GM11168 (cell line): ENCODE results near the gene GNA12.

ENCODE experiments used
- in situ Hi-C: fragments of 300-500 bp; cut with MboI; formaldehyde crosslinking; loops from one replicate; pipeline ENCODE4 v1.12.0; 2022; ENCODE audit warnings: low sequenced_read_pairs; ENCODE audit not compliant: unreplicated experiment

GNA12 gene

DNA sequence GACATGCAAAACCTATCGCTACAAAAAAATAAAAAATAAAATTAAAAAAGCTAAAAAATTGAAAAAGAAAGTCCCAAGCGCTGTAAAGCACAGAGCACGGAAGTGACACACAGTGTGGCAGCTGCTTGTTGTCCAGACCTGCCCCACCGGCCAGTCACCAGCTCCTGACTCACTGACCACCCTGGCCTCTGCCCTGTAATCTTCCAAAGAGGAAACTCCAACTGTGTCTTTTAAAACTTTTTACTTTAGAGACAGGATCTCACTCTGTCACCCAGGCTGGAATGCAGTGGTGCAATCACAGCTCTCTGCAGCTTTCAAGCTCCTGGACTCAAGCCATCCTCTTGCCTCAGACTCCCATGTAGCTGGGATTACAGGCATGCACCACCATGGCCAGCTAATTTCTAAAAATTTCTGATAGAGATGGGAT, 23.6 kb downstream of the GNA12 start:
- in situ Hi-C loops = no loop called here

DNA sequence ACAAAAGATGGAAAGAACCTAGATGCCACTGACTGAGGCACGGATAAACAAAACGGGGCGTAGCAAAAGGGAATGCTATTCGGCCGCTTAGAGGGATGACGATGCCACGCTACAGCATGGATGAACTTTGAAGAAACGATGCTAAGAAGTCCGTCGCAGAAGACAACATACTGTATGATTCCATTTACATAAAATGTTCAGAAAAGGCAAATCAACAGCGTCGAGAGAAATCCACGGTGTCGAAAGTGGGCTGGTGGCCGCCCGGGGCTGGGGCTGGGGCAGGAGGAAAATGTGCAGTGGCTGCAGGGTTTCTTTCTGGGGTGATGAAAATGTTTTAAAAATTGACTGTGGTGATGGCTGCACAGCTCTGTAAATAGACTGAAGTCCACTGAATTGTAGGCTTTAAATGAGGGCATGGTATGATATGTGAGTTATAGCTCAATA, 24.1 kb downstream of the GNA12 start:
- in situ Hi-C loops = no loop called here

DNA sequence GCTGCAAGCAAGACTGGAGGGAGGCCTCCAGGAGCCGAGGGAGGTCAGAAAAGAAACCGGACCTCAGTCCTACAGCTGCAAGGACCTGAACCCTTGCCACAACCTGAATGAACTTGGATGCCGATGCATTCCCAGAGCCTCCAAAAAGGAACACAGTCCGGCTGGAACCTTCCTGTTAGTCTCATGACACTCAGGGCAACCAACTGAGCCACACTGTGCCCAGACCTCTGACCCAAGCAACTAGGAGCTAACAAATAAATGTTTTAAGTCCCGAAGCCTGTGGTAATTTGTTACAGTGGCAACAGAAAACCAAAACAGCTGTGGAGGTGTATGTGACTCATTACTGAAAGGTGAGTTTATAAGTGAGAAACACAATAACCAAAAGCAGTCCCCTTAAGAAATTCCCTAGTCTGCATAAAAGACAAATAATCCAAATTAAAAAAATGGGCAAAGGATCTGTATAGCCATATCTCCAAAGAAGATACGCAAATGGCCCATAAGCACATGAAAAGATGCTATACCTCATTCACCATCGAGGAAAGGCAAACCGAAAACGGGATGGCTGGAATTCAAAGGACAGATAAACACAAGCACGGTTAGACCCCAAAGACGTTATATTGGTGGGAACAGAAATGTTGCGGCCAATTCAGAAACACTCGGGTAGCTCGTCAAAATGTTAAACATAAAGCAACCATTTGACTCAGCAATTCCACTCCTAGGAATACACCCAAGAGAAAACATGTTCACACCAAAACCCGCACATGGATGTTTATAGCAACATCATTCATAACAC, 24.8 kb downstream of the GNA12 start:
- in situ Hi-C loops = no loop called here

DNA sequence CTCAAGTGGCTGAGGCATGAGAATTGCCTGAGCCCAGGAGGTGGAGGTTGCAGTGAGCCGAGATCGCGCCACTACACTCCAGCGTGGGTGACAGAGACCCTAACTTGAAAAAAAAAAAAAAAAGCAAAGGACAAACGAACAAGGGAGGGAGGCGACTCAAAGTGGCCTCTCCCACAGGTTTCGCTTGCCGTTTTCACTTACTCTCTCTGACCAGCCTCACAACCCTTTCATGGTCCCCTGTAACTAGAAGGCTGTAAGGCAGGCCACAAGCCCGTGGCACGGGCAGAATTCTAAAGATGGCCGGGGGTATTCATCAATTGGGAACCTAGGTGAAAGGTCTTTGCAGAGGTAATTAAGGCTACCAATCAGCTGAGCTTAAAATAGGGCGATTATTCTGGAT, 25.5 kb downstream of the GNA12 start:
- in situ Hi-C loops = no loop called here

DNA sequence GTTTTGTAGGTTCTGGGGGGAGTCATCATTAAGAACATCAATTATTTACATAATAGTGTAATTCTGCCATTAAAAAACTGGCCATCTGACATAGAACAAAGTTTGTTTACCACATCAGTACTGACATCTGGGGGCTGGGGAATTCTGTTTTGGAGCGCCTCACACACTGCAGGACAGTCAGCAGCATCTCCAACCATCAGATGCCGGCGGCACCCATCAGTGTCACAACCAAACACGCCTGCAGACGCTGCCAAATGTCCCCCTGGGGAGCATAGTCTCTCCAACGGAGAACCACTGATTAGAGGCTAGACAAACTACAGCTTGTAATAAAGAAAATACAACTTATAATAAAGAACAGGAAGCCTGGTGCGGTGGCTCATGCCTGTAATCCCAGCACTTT, 26.0 kb downstream of the GNA12 start:
- in situ Hi-C loops = no loop called here

DNA sequence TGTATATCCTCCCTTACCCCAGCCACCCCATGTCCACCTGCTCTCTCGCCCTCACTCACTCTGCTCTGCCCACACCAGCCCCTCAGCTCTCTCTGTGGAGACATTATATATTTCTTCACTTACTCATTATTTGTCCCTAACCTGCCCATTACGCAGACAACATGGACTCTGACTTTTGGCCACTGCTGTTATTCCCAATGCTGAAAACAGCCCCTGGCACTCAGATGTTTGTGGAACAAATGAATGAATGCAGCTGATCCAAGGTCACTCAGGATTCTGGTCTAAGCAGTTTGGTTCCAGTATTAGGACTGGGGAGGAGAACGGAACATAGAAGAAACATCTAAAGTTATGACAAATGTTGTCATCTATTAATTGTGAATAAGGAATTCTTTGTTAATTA, 26.7 kb downstream of the GNA12 start:
- in situ Hi-C loops = no loop called here

DNA sequence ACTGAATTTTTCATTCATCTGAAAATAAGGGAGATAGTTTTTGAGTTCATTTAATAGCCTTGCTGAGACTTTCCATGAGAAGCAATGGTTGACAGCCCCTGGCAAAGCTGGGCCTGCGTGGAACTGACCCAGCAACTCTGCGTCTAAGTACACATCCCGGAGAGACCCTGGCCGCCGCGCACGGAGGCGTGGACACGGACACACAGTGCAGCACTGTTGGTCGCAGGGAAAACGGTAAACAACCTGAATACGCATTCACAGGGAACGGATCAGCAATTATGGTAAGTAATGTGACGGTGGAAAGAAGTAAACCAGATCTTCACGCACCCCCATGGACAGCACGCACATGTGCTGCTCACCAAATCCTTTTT, 28.2 kb downstream of the GNA12 start:
- in situ Hi-C loops = no loop called here

DNA sequence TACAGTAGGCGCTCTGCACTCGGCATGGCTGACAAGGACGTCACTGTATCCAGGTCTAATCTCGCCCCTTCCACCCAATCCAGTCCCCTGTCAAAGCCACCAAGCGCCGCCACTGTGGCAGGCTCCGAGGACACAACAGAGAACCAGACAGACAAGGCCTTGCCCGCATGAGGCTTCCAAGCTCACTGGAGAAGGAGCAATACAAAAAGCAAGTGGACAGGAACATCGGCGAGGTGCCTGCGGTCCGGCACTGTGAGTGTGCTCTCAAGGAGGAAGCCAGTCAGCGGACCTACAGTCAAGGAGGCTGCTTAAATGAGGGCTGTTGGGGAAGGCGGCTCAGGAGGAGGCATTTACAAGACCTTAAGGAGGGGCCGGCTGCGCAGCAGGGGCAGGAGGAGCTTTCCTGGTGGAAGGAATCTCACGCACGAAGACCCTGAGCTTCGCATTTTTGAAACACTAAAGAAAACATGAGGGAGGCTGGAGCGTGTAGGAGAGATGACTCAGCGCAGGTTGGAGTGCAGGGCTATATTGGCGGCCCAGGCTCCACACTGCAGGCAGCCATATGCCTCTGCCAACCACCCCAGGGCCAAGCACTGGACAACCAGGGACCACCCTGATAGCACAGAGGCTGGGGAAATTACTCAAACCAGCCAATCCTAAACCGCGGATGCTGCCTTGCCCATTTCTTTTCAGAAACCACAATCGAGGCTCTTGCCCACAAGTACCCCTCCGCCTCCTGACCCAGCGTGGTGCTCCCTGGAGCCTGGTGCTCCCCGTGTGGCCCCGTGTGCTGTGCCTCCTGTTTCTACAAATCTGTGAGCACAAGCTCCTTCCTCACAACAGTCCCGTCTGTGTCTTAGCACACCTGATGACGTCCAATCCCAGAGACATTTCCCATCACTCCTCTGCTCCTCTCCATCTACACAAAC, 28.9 kb downstream of the GNA12 start:
- in situ Hi-C loops = no loop called here

DNA sequence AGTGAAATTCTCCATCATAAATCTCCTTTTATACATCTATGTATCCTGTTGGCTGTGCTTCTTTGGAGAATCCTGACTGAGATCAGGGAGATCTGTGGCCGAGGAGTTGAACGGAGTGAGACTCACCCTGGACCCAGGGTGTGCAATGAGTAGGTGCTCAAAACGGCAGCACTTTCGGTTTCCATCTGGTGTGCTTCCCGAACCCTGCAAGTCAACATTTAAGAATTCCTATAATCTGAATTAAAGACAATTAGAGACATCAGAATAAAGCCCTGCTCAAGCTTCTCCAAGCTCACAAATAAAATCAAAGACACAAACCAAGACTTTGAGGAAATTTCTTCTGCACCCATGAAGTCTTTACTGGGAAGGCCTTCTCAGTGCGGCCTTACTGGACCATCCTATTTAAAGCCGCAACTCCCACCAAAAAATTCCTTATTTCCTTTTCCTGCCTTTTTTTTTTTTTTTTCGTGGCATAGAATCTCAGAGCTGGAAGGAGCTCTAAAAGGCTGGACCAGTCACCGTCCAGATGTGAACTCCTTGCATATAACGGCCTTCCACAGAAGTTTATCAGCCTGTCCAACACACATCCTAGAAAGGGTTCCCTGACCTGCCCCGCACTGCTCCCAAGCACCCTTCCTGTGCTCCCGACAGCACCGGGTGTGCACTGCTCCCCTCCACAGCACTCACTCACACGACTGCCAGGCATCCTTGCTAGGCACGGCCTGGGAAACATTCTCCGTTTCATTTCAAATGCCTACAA, 29.7 kb downstream of the GNA12 start:
- in situ Hi-C loops = no loop called here

DNA sequence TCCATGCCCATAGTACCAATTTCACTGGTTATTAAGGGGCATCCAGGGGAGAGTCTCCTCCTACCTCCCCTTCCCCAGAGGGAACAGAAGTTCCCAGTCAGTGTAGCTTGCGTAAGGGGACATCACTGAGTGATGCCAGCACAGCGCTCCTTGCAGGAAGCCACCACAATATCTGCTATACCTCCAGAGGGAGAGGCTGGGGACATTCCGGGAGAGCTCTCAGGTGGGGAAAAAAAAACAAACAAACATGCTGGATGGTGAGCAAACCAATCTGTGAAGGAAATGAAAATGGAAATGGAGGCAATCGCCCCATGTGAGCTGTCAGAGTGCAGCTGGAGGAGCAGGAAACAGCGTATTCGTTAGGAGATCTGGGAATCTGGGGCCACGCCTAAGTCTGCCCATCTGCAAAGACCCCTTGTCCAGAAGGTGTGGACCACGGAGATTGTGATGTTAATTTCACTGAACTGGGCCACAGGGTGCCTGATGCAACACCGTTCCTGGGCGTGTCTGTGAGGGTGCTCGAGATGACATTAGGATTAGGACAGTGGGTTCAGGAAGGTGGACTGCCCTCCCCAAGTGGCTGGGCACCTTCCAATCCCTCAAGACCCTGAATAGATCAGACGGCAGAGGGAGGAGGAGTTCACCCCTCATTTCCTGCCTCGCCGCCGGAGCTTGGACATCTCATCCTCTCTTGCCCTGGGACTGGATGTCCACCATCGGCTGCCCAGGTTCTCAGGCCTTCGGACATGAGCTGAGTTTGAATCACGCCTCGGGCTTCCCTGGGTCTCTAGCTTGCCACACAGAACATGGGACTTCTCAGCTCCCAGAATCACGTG, 30.5 kb downstream of the GNA12 start:
- in situ Hi-C loops = no loop called here

DNA sequence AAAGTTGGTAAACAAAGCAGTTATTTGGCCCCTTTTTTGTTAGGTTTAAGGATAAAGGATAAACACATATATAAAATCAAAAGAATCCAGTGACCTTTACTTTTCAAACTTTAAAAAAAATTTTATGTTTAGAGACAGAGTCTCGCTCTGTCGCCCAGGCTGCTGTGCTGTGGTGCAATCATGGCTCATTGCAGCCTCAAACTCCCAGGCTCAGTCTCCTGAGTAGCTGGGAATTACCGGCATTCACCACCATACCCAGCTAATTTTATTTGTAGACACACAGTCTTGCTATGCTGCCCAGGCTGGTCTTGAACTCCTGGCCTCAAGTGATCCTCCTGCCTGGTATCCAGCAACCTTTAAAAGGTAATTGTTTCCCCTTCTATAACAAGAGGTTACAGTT, 31.3 kb downstream of the GNA12 start:
- in situ Hi-C loops = no loop called here

DNA sequence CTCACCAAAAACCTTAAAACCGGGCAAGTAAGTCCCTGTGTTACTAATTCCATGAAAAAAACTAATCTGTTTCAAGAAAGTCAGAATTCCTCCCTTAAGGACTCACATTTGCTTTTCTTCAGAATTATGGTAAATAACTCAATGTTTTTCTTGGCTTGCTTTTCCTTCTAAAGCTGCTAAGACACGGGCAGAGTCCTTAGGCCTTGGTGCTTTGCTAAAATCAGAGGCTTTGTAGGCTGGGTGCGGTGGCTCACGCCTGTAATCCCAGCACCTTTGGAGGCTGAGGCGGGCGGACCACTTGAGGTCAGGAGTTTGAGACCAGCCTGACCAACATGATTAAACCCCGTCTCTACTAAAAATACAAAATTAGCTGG, 32.0 kb downstream of the GNA12 start:
- in situ Hi-C loops = no loop called here

DNA sequence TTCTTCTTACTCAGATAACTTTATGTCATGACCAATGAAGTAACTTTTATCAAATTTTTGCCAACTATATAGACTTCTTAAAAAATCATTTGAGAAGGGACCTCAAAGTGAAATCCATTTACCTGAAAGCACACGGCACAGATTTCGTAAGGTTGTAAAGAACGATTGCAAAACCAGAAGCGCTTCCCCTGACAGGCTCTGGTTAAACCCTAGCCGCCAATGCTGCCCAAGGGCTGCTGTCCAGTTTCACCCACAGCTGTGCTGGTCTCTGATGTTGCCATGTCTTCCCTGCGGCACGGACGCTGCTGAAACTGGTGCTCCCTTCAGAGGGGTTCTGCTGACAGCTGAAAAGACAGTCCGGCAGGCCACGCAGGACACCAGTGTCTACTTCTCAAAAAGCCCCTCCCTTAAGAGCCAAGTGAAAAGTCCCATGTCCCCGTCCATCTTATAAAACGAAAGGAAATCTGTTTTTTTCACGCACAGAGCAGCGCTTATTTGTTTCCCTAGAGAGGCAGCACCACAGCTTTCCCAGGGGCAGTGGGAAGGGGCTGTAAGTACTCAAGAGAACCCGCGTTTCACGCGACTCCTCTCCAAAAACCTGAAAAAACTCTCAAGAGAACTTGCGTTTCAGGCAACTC, 32.5 kb downstream of the GNA12 start:
- in situ Hi-C loops = no loop called here

DNA sequence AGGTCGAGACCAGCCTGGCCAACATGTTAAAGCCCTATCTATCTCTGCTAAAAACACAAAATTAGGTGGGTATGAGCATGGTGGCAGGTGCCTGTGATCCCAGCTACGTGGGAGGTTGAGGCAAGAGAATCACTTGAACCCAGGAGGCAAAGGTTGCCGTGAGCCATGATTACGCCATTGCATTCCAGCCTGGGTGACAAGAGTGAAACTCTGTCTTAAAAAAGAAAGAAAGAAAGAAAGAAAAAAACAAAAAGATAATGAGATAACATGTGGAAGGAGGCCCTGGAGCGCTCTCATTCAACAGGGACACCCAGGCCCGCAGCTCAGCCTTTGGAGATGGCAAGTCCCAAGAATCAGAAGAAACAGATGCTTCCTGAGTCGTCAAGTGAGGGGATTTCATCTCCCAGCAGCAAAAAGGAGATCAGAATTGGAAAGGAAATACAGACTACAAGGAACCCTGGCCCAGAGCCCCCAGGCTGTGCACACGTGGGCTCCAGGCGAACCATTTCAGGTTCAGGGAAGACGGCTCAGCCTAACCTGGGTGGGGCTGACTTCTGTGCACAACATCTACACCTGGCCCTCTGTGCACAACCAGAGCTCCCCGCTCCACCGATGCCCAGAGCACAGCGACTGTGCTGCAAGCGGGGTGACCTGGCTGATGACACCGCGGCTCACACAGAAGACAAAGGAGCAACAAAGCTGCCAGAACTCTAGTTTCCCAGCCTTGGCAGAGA, 33.3 kb downstream of the GNA12 start:
- in situ Hi-C loops = no loop called here

DNA sequence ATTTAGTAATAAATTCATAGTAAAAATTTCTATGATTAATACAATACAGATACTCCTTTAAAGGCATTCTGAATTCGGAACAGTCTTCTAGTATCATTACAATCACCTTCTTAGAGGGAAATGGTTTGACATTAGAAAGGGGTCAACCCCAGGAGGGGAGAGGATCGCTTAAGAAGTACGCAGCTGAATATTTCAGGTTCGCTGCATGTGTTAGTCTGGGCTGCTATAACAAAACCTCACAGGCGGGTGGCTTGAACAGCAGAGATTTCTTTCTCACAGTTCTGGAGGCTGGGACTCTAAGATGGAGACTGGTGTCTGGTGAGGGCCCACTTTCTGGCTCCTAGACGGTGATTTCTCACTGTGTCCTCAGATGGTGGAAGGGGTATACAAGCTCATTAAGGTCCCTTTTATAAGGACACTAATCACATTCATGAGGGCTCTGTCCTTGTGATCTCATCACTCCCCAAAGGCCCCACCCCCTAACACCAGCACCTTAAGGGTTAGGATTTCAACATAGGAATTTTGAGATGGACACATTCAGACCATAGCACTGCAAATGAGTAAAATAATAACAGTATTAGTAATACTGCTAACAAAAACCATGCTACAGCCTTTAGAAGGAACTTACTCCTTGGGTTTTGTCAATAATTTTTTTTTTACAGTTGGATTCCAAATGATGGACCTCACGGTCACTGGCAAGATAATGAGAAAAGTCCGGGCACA, 34.0 kb downstream of the GNA12 start:
- in situ Hi-C loops = no loop called here

DNA sequence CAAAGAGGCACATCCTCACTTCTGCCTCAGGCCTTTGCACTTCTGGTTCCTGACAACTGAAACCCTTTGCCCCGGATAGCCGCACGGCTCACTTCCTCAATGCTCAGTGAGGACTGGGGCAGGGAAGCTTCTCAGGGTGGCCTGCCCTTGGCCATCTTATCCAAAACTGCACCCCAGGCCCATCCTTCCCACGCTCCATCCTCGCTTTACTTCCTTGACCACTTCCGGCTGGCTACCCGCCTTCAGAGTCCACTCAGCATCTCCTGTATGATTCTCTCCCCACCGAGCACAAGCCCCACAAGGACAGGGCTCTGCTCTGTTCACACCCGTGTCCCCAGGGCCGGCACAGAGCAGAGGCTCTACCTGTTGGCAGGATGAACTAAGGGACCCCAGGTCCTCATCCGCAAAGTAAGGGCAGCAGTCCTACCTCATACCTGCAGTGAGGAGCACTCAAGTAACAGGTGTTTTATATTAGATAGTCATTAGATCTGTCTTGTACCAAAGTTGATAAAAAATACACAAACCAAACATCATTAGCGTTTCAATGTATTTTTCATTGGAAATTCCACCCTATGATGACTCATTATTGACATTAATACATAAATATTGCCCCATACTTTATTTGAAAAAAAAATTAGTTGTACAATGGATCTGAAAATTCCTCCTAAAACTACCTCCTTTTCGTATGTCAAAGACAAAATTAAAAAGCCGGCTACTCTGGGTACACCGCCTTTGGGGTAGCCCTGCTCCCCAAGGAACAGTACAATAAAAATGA, 35.0 kb downstream of the GNA12 start:
- in situ Hi-C loops = no loop called here
